Testis (tissue), 2 donors: ENCODE results near the gene NMT1.

Experiments used
- CTCF ChIP-seq, 3 experiments: fragments of 450-650 bp in 2 of 3; fragments of 200-600 bp in 1 of 3; sonication (generic) in 1 of 3; IDR thresholded peaks; one replicate each; pipeline ENCODE4 v1.5.1; 2016 to 2019; ENCODE audit warnings: antibody characterized with exemption in 3 of 3, mild to moderate bottlenecking in 2 of 3, moderate library complexity in 1 of 3
- POLR2A ChIP-seq: fragments of 450-650 bp; IDR thresholded peaks from one replicate; pipeline ENCODE4 v1.6.1; 2017; ENCODE audit warnings: antibody characterized with exemption, mild to moderate bottlenecking, moderate library complexity

- TF ChIP-seq CTCF (IDR thresholded peaks at IDR 0.05): no peak
- no peak for TF ChIP-seq POLR2A
These were observed 10.5 kb upstream of the NMT1 start for GRCh38 chr17:45050481-45051059.
